NCI-H2196 (cell line): ENCODE results near the gene ACSL6.

Source experiments
- DNase-seq: peaks from one replicate; lab custom pipeline; 2025; ENCODE audit not compliant: unreplicated experiment; lab: John Stamatoyannopoulos, UW

The ACSL6 gene

GRCh38 chr5:132001647-132002561, 9.6 kb downstream of the ACSL6 start:
- DNase-seq: no peak

- DNase-seq: no peak
Measured at GRCh38 chr5:132000677-132001453, 10.6 kb downstream of the ACSL6 start.

- no peak for DNase-seq
Measured at GRCh38 chr5:132000241-132000490, 11.3 kb downstream of the ACSL6 start.

- DNase-seq: no peak
Measured at GRCh38 chr5:131999441-132000240, 11.8 kb downstream of the ACSL6 start.

- DNase-seq: no peak
Measured at GRCh38 chr5:131999041-131999440, 12.4 kb downstream of the ACSL6 start.

GRCh38 chr5:131998431-131999040, 12.9 kb downstream of the ACSL6 start:
- no peak for DNase-seq

GRCh38 chr5:131997727-131998117, 13.7 kb downstream of the ACSL6 start:
- no peak for DNase-seq

GRCh38 chr5:131997026-131997726, 14.3 kb downstream of the ACSL6 start:
- no peak for DNase-seq

GRCh38 chr5:131996210-131997025, 15.0 kb downstream of the ACSL6 start:
- no peak for DNase-seq

GRCh38 chr5:131994533-131995226, 16.8 kb downstream of the ACSL6 start:
- DNase-seq: no peak

GRCh38 chr5:131994090-131994489, 17.4 kb downstream of the ACSL6 start:
- no peak for DNase-seq

- DNase-seq: no peak
Measured at GRCh38 chr5:131993676-131994075, 17.8 kb downstream of the ACSL6 start.

GRCh38 chr5:131992370-131992769, 19.1 kb downstream of the ACSL6 start:
- DNase-seq: no peak

- DNase-seq: no peak
Measured at GRCh38 chr5:131991593-131992324, 19.7 kb downstream of the ACSL6 start.

- no peak for DNase-seq
Measured at GRCh38 chr5:131990716-131991115, 20.7 kb downstream of the ACSL6 start.

- no peak for DNase-seq
Measured at GRCh38 chr5:131988601-131989000, 22.9 kb downstream of the ACSL6 start.

- DNase-seq: no peak
Measured at GRCh38 chr5:131987251-131987650, 24.2 kb downstream of the ACSL6 start.

- DNase-seq: no peak
Measured at GRCh38 chr5:131986161-131986912, 25.1 kb downstream of the ACSL6 start.
